Inferior parietal cortex (tissue), 1 donor: ENCODE results near the gene ZDHHC8.
"Not testable (repeated sequence)": the region's sequence is repeated elsewhere in the genome, so short reads cannot be mapped to it uniquely, and the experiment has no call there.

ENCODE experiments used
- DNase-seq: peaks from one replicate; pipeline ENCODE4 v3.0.0-alpha.2; 2016; ENCODE audit errors: extremely low spot score

Gene ZDHHC8

DNA sequence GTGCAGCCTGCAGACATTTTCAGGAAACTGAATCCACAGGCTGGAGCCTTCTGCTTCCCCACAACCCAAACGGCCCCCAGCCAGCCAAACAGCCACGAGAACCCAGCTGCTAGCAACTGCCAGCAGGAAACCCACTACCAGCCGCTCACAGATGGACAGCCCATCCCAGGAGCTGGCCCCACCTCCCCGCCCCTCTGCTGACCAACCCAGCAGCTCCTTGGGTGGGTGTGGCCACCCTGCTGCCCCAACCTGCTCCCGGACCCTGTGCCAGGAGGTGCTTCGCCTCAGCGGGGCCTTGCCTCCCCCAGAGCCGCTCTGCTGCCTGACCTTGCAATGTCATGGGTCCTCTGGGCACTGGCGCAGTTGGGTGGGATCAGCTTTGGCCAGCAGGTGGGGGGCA is 27.5 kb downstream of the ZDHHC8 start:
- no peak for DNase-seq

DNA sequence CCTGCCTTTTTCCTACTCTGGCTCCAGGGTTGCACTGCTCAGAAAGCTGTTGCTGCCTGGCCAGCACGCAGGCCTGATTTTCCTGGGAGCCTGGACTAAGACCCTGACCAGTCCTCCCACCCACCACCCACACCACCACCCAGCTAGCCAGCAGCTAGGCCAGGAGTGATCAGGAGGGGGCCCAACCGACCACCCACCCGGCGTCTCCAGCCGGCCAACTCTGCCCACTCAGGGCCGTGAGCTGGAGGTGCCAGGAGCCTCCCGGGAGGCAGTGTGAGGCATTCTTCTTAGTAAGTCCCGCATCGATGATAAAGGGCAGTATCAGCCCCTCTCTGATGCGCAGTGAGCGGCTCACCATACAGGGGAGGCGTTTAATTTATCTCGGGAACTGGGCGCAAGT is 27.9 kb downstream of the ZDHHC8 start:
- DNase-seq, result not testable (repeated sequence)

DNA sequence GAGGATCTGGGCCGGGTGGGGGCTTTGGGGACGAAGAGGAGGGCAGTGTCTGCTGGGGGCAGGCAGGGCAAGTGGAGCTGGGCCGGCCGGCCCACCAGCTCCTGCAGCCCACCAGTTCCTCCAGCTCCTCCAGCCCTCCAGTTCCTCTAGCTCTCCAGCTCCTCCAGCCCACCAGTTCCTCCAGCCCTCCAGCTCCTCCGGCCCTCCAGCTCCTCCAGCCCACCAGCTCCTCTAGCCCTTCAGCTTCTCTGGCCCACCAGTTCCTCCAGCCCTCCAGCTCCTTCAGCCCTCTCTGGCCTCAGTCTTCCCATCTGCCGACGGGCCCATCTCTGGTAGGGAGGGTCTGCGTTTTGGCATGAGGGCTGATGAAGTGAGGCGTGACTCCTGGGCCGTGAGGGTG is 28.4 kb downstream of the ZDHHC8 start:
- no peak for DNase-seq

DNA sequence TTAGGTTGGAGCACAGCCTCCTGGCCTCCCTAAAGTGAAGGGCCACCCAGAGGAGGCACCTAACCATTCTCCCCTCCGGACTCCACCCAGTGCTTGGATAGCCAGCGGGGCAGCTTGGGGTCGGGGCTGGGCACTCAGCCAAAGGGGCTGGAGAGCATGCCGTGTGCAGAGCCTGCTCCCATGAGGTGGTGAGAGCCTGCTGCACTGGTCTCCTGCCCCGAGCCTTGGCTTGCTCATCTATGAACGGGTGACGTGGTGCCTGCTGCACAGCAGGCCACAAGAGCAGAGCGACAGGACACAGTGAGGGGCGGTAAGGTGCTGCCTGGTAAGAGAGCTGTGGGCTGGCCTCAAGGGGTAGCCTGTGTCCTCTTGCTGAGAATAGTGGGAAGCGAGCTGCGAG is 33.3 kb downstream of the ZDHHC8 start:
- DNase-seq, result no peak

DNA sequence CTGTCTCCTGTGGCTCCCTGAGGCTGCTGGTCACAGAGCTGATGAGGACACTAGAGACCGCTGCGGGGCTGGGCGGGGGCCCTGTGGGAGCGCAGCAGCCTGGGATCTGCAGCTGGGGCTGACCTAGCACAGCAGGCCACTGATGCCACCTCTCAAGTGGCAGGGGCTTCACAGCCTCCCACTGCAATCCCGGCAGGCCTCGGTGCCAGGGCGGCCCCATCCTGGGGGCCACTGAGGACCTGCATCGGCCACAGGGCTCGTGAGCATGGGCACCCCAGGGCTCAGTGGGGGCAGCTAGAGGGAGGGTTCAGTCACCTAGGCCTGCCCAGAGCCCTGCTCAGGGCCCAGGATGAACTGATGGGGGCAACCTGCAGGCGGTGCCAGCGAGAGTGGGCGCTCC is 33.8 kb downstream of the ZDHHC8 start:
- no peak for DNase-seq

DNA sequence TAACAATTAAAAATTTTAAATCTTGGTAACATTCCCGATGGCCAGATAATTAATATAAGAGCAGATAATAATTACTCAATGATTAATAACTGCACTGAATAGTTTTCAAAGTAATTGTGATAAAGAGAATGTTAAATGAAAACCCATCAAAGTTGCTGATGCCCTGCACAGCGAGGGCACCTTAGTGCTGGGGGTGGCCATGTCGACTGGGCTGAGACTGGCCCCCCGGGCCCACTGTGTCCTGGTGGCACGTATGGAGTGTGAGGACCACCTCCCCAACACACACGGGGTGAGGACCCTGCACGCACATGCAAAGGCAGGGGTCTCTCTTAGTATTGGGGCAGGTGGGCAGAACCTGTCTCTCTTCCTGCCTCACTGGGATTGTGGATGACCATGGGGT is 34.3 kb downstream of the ZDHHC8 start:
- DNase-seq, result no peak

DNA sequence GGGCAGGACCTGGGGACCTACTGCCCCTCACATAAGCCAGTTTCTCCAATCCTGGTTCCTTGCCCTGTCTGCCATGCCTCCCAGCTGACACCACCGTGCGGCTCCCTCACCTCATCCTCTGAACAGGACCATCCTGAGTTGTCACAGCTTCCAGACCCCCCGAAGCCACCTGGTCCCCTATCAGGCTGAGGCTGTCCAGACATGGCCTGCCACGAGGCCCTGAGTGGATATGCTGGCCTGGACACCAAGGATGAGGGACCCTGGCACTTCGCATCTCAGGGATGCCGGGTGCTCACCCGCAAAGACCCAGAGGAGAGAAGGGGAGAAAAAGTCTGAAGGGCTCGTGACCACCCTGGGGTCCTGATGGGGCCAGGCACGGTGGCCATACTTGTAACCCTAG is 35.1 kb downstream of the ZDHHC8 start:
- no peak for DNase-seq

DNA sequence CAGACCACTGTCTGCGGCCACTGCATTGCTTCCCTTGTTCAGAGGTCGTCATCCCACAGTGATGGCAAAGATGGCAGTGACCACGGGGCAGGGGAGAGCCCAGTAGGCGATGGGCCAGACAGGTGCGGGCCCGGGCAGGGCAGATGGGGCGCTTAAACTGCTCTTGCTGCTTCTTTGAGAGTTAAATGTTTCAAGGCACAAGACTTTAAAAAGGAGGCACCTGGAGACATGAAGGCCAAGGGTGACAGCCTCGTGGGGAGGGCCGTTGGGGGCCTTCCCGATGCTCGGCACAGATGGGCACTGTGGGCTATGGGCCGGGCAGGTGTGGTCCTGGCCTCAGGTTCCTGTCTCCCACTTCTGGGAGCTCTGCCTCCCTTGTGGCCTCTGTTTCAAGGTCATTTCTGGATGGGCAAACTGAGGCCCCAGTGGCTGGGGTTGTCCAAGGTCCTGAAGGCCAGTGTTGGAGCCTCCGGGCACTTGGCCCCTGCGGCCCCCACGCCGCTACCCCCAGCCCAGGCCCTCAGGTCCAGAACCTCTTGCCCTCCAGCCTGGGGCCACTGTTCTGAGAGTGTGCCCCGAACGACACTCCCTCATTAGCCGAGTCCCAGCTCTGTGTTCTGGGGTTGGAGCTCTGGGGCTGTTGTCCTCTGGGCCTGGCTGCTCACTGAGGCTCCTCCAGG is 36.2 kb downstream of the ZDHHC8 start:
- no peak for DNase-seq

DNA sequence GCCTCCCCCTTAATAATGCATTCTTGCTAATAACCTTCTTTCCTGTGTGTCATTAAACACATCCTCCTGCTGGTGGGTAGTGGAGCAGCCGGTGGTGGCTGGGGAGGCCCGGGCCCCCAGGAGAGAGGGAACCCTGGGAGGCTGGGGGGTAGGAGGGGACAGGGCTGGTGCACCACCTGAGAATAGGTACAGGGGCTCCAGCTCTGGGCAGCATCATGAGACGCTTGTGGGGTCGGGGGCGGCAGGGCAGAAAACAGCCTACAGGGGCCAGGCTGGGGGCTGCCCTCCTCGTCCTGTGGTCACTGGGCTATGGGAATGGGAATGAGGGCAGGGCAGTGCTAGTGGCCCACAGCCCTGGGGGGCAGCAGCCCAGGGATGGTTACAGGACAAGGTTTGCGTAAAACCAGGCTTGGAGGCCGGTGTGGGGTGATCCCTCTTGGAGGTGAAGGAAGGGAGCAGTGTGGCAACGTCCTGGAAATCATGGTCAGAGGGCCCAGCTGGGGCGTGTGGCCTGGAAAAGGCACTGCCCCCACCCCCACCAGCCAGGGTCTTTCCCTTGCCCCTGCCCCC is 37.7 kb downstream of the ZDHHC8 start:
- DNase-seq, result no peak

DNA sequence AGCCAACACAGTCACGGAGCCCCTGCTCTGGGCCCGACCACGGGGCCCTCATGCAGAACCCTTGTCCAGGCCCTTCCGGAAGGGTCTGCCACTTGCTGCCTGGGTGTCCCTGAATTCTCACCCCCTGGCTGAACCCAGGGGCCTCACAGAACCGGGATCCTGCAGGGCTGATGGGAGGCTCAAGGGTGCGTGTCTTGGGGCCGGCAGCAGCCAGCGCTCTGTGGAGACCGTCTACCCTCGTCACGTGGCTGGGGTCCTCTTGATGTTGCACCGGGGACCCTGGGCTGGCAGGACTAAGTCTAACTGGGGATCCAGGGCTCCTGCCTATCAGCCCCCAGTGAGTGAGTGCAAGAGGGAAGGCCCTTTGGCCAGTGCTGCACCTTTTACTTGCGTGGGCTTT is 38.6 kb downstream of the ZDHHC8 start:
- no peak for DNase-seq

DNA sequence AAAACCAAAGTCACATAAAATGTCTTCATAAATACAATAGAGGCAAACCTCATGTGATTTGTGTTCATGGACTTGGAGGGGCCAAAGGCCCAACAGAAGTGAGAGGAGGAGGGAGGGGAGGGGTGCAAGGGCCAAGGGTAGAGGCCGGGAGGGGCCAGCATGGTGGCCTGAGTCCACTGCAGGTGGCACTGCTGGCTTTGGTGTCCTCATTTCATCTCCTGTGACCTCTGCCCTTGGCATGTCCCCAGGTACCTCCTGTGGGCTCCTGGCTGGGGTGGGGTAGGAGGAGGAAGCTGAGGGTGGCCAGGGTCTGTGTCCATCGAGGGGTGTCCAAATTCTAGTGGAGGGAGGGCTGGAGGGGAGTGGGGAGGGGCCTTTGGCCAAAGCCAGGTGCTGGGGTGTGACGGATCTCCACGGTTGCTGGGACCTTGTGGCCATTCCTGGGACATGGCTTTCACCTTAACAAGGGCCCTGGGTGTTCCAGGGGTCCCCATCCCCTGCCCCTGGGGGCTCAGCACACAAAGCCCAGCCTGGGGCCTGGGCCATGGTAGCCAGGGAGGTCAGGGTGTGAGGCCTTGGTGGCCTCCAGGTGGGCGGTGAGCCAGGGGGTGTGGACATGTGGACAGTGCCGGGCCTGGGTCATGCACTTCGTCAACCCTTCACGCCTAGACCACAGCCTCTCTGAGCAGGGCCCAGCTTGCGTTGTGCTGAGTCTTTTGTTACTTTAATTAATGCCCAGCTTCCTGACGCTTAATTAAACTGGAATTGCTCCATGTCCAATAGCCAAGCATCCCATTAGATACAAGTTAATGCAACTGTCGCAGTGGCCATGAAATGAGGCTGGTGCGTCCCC is 39.9 kb downstream of the ZDHHC8 start:
- DNase-seq, result no peak

DNA sequence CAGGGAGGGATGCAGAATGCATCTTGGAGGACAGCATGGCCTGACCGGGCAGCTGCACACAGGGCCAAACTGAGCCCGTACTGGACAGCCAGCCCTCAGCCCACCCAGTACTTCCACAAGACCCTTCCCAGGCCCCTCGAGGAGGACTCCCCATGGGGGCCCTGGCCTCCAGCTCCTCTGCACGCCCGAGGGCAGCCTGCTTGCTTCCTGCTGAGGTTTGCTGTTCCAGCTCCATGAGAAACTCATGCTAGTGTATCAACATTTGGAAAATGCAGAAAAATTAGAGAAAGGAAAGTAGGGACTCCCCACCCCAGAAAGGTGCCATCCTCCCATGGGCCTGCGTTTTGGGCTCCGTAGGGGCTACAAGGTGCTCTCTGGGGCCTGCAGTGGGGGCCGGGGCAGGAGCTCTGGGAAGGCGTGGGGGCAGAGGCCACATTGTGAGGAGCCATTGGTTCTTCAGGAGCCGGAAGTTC is 40.6 kb downstream of the ZDHHC8 start:
- no peak for DNase-seq

DNA sequence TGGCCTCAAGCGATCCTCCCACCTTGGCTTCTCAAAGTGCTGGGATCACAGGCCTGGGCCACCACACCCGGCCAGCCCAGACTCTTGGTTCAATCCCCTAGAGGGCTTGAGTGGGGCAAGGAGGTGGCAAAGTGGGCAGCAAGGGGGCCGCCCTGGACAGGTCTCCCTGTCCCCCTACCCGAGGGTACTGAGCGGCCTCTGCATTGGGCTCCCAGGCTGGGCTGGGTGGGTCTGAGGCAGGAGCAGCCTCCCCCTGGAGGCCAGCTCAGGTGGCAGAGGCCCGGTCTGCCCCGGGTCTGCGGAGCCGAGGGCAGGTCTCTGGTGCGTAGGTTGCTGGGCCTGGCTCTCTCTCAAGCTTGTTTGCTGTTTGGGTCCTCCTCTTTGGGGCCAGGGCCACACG is 41.6 kb downstream of the ZDHHC8 start:
- no peak for DNase-seq

DNA sequence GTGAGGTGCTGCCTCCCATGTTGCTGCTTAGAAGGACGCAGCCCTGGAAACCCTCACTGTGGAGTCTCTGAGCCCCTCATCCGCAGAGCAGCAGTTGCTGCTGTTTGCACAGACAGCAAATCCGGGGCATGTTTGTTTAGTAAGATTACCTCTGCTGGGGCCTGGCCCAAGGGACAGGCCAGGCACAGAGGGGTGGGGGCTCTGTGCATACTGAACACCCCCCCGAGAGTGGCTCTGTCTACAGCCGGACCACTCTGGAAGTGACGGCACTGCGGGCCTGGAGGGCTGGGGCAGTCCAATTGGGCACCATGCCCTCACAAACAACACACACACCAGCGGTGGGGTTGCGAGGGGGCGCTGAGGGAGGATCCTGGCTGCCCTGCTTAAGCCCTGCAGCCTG is 42.2 kb downstream of the ZDHHC8 start:
- DNase-seq, result no peak

DNA sequence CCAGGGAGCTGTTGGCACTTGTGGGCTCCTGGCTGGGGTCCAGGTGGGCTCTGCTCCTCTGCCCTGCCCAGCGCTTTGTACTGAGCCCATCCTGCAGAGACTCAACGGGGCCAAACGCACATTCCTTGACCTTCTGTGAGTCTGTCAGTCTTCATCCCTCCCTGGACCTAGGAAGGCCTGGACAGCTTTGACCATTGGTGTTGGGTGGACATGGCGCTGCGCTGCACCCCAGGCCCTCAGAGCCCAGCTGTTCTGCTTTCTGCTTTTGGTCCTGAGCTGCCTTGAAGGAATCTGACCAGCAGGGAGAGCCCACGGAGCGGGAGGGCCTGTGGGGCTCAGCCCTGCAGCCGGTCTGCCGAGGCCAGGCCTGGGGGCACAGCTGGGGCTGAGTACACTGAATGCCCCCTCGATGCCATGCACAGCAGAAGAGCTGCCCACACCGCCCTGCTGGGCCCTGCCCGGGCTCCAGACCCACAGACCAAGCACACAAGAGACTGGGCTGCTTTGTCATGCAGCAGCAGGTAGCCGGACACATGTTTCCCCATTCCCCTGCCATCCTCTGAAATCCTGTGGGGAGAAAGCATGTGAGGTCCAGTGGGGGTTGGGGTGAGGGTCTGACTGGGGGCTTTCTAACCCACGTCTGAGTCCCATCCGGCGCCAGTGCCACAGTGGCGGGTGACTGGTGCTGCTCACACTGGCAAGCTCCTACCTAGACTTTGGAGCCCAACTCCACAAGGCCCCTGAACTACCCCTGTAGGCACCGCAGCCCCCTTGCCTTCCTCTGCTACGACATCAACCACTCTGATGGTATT is 43.4 kb downstream of the ZDHHC8 start:
- DNase-seq, result no peak

DNA sequence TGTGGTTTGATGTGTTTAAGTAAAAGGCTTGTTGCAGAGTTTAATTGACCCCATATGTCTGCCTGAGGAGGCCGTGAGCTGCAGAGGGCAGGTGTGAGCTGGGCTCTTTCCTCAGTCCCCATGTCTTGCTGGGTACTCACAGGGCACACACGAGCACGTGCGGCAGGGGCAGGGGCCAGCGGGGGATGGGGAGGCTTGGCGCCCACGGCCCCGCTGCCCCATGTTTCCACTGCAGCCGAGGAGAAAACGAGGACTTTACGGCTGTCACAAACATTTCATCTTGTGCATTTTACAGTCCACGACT is 43.9 kb downstream of the ZDHHC8 start:
- DNase-seq, result no peak

DNA sequence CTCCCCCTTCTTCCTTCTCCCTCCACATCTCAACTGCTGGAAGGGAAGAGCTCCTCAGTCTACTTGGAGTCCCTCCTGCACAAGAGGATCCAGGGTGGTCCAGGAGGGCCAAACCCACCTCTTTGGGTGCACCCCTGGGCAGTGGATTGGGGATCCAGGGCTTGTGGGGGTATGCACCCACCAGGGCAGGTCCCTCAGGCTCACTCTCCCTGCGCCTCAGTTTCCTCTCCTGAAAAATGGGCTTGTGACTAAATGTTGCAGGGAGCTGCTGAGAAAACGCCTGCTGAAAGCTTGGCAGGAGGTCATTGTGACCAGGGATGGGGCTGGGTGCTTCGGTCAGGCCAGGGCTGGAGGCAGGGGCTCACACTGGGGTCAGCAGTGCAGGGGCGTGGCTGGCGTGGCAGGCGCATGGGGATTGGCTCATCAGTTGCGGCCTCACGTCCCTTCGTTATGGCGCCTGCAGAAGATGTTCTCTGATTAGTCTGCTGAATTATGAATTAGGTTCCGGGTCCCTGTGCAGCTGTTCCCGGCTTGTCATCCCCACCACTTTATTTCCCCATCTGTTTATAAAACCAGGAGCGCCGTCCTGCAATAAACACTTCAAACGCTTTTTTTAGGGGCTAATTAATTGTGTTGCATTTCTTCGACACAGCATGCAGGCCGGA is 44.9 kb downstream of the ZDHHC8 start:
- no peak for DNase-seq

DNA sequence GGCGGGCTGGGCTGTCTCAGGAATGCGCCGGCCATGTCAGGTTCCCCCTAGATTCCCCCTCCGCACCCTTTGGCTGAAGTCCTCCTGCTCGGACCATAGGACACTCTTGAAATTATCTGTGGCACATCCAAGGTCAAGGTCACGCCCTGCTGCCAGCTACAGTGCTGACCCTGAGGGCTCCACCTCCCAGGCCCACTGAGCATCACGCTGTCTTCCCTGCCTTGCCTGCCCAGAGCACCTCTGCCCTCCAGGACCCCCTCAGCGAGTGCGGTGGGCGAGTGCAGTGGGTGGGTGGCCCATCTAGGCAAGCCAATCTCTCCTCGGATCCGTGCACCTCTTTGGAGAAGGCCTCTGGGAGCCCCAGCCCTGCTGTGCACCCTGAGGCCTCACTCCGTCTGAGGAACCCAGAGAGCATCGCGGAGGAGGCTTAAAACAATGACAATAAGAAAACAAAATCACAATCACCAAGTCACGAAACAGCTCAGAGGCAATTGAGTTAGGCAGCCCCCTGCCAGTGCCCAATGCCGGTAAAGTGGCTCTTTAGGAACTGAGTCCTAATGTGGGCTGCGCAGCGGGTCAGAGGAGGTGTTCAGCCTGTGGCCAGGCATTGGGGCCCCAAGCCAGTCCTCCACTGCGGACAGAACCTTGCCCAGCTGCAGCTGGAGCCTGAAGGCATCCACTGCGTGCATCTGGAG is 45.8 kb downstream of the ZDHHC8 start:
- no peak for DNase-seq

DNA sequence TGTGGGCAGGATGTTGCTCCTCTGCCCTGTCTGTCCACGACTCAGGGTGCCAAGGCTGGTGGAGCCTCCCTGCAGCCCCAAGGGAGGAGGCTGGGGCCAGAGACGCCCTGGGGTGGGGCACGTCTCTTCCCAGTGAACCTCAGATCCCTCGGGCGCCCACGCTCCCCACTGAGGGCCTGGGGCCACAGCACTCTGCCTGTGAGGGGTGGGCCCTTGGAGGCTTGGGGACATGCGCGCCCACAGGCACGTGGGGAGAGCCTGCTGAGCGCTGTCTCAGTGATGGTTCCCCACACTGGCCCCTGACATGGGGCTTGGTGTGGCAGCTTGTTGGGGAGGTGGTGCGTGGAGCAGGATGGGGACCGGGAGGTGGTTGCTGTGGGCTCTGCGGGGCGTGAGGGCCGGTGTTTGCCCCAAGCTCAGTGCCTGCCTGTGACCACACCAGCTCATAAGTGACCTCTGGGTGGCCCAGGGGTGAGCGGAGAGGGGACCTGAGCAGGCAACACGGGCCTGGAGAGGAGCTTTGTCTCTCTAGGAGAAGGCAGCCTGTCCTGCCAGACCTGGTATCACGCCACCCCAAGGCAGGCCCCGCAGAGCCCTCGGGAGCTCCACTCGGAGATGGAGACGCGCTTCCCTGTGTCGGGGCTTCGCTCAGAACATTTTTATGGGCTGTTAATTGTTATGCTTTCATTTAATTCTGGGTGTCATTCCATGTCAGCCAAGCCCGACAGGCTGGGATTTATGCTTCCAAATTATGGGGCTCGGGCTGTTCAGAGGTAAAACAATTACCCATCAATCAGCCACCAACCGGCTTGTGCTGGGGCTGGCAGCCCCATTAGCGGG is 46.7 kb downstream of the ZDHHC8 start:
- no peak for DNase-seq

DNA sequence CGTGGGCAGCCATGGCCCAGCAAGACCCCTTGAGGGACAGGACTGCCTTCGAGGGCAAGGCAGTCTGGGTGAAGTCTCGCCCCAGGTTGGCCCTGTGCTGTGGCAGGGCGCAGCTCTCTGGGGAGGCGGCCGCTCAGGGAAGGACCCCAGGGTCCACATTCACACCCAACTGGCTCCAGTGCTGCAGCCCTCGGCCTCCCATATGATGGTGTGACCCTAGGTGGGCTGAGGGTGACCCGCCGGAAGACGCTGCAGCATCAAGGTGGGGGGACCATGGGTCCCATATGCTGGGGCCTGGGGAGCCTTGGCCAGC is 47.3 kb downstream of the ZDHHC8 start:
- DNase-seq, result no peak
